Activated CD4-positive, alpha-beta T cell treated with anti-CD3 and anti-CD28 coated beads, Interleukin-2, amount 50 U/mL, for 24 hours (primary cell): ENCODE measurements around the gene ERVFRD-1.

Source experiments
- DNase-seq, 2 donors: peaks; one replicate each; pipeline ENCODE4 v3.0.0-alpha.2; 2020; ENCODE audit warnings: low read depth in 1 of 2, low spot score in 1 of 2

Gene ERVFRD-1

GRCh38 chr6:11055127-11055627 is 56.3 kb downstream of the ERVFRD-1 start:
- no peak for DNase-seq

- no peak for DNase-seq
Measured at GRCh38 chr6:11054722-11055121, 56.8 kb downstream of the ERVFRD-1 start.

- DNase-seq, result no peak
Measured at GRCh38 chr6:11053307-11053706, 58.2 kb downstream of the ERVFRD-1 start.
